OCI-LY3 (cell line): ENCODE measurements around the gene CLIC5.

ENCODE experiments used
- H2AFZ ChIP-seq: fragments of 200-600, 300-600 bp; shearing (Covaris generic); 2 replicates; pipeline ENCODE4 v1.6.0; 2014; ENCODE audit warnings: antibody characterized with exemption, low read depth, low read length
- H3K27ac ChIP-seq: fragments of 200-600, 300-600 bp; sonication (generic); 2 replicates; pipeline ENCODE4 v1.5.1; 2014; ENCODE audit warnings: mild to moderate bottlenecking, low read length, moderate library complexity, mixed read lengths
- H3K27me3 ChIP-seq: fragments of 200-600, 300-600 bp; sonication (generic); 2 replicates; pipeline ENCODE4 v1.6.1; 2014; ENCODE audit warnings: low read depth, low read length, mixed read lengths
- H3K36me3 ChIP-seq: fragments of 200-600, 300-600 bp; sonication (generic); replicated peaks from 2 replicates; pipeline ENCODE3; 2014; ENCODE audit warnings: low read depth, low read length, mixed read lengths
- H3K4me1 ChIP-seq: fragments of 300-600, 200-600 bp; sonication (generic); 2 replicates; pipeline ENCODE4 v1.6.1; 2014; ENCODE audit warnings: low read length, mixed read lengths
- H3K4me2 ChIP-seq: fragments of 200-600, 300-600 bp; sonication (generic); 2 replicates; pipeline ENCODE4 v1.6.1; 2014; ENCODE audit warnings: low read length, mixed read lengths
- H3K4me3 ChIP-seq: fragments of 300-600, 200-600 bp; sonication (generic); 2 replicates; pipeline ENCODE4 v1.5.1; 2014; ENCODE audit warnings: antibody characterized with exemption, mild to moderate bottlenecking, low read length, moderate library complexity
- H3K79me2 ChIP-seq: fragments of 300-600, 200-600 bp; shearing (Covaris generic); 2 replicates; pipeline ENCODE4 v1.6.1; 2014; ENCODE audit warnings: mild to moderate bottlenecking, low read length, mixed read lengths
- H3K9ac ChIP-seq: fragments of 300-600, 200-600 bp; shearing (Covaris generic); 2 replicates; pipeline ENCODE4 v1.6.0; 2014; ENCODE audit warnings: mild to moderate bottlenecking, low read length, moderate library complexity
- H3K9me3 ChIP-seq: fragments of 200-600, 300-600 bp; shearing (Covaris generic); 2 replicates; pipeline ENCODE4 v1.6.1; 2014; ENCODE audit warnings: low read length, mixed read lengths; ENCODE audit not compliant: insufficient read depth
- H4K20me1 ChIP-seq: fragments of 200-600, 300-600 bp; sonication (generic); 2 replicates; pipeline ENCODE4 v1.6.1; 2016; ENCODE audit warnings: low read length, mixed read lengths; ENCODE audit not compliant: insufficient read depth
- EZH2phosphoT487 ChIP-seq: fragments of 200-600 bp; shearing (Covaris generic); IDR thresholded peaks from 2 replicates; pipeline ENCODE4 v1.6.1; 2018; ENCODE audit warnings: antibody characterized with exemption, mixed run types, low read depth
- TF ChIP-seq, protein P1 (sequence below): fragments of 200-600, 300-600 bp; sonication (generic); IDR thresholded peaks from 2 replicates; pipeline ENCODE4 v1.5.1; 2014; ENCODE audit warnings: antibody characterized with exemption, low read length, low read depth

Gene CLIC5

DNA sequence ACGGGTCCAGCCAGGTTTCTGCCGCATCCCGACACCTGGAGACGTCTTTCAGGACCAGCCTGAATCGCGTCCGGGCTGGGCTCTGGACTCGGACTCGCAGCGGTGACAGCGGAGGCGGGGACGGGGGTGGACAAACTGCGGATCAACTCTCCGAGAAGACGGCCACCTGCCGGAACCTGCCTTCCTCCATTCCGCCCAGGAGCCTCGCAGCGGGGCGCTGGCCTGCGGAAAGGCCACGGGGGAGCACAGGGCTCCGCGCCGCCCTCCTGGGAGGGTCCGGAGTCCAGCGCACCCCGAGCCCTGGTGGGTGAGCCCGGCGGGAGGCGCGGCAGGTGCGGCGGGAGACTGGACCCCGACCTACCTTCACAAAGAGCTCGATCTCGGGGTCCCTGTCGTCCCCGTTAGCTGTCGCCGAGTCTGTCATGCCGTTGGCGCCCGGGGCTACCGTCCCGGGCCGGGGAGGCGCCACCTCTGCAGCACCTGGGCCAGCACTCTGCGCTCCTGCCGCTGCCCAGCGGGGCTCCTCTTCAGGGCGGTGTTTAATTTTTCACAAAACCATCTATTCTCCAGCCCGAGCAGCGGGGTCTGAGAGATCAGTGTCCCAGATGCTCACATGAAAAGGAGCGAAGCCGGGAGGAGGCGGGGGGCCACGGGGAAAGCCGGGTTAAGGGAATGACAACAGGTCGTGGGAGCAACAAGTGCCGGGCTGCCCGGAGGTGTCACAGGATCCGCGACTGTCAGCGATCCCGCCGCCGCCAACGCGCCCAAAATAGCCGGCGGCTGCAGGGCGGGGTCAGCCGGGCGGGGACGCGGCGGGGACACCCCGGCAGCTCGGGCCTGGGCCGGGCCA, at the start of gene CLIC5:
Gene CLIC5, minus strand, starts transcription at position 742 of the 850 bp plus-strand sequence. Its CDS starts 318 bp downstream, at position 424.
- Histone ChIP-seq H3K36me3 (no peaks in the 10 kb centered on the region), H3K4me1 (peaks cover 32% of the 10 kb centered on the region), H3K9ac (no peak within 1 kb of the TSS; the same call in 1 of the 2 replicates), H3K27ac (no peak within 1 kb of the TSS), H4K20me1 (no peaks in the 10 kb centered on the region), H3K27me3 (peaks cover 30% of the 10 kb centered on the region), H2AFZ (no peak within 1 kb of the TSS), H3K4me2 (peak within 1 kb of the TSS; percentile 79), H3K4me3 (peak within 1 kb of the TSS; percentile 75), H3K9me3 (no peaks in the 10 kb centered on the region), H3K79me2 (no peaks in the 10 kb centered on the region)
- no peak for TF ChIP-seq EZH2phosphoT487
- TF ChIP-seq, protein P1, sequence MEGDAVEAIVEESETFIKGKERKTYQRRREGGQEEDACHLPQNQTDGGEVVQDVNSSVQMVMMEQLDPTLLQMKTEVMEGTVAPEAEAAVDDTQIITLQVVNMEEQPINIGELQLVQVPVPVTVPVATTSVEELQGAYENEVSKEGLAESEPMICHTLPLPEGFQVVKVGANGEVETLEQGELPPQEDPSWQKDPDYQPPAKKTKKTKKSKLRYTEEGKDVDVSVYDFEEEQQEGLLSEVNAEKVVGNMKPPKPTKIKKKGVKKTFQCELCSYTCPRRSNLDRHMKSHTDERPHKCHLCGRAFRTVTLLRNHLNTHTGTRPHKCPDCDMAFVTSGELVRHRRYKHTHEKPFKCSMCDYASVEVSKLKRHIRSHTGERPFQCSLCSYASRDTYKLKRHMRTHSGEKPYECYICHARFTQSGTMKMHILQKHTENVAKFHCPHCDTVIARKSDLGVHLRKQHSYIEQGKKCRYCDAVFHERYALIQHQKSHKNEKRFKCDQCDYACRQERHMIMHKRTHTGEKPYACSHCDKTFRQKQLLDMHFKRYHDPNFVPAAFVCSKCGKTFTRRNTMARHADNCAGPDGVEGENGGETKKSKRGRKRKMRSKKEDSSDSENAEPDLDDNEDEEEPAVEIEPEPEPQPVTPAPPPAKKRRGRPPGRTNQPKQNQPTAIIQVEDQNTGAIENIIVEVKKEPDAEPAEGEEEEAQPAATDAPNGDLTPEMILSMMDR = no peak

DNA sequence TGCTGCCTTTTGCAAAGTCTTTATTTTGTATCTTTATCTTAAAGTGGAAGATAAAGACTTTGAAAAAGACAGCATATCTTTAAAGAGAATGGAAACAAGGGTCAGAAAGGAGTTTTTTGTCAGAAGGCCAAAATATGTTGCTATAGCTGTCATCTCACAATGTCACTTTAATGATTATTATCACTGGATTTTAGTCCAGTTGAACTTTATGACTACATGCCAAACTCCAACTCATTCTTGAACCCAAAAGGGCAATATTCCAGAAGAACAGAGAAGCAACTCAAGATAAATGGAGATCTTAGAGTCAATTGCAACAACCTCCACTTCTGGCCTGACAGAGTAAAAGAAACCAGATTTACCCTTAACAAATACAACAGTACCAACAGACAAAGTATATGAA, 47.3 kb upstream of the CLIC5 start:
- TF ChIP-seq, protein P1 = no peak
- no peak for TF ChIP-seq EZH2phosphoT487
- no peaks in the 10 kb centered on the region for H3K36me3 ChIP-seq
- no peaks in the 10 kb centered on the region for H4K20me1 ChIP-seq
- H3K4me3 ChIP-seq = no peak overlapping the region
- H3K4me1 ChIP-seq = no peaks in the 10 kb centered on the region
- no peak overlapping the region for H3K27ac ChIP-seq
- no peaks in the 10 kb centered on the region for H3K79me2 ChIP-seq
- H2AFZ ChIP-seq = no peak overlapping the region
- no peak overlapping the region for H3K9ac ChIP-seq
- no peaks in the 10 kb centered on the region for H3K9me3 ChIP-seq
- H3K4me2 ChIP-seq = no peak overlapping the region
- peaks cover 12% of the 10 kb centered on the region; the same call in 1 of the 2 replicates for H3K27me3 ChIP-seq

DNA sequence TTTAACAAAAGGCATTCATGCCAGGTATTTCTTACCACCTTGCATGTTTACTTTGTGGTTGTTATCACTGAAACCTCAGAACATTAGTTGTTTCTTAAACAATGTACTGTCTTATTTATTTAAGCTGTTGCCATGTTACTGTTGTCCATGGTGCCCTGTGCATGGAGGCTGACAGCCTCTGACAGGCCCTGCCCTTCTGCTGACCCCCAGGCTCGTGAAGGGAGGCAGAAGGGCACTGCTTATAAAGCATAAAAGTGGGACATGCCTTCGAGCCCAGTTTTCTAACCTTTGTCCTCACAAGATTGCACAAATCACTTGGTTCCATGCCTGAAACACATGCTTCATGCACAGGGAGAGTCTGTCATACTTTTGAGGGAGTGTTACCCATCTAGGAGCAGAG, 46.7 kb upstream of the CLIC5 start:
- Histone ChIP-seq H3K9me3 (no peaks in the 10 kb centered on the region), H3K4me3 (no peak overlapping the region), H3K4me1 (no peaks in the 10 kb centered on the region), H3K27ac (no peak overlapping the region), H3K4me2 (no peak overlapping the region), H4K20me1 (no peaks in the 10 kb centered on the region), H3K9ac (no peak overlapping the region), H3K36me3 (no peaks in the 10 kb centered on the region), H3K27me3 (peaks cover 12% of the 10 kb centered on the region; the same call in 1 of the 2 replicates), H2AFZ (no peak overlapping the region), H3K79me2 (no peaks in the 10 kb centered on the region)
- no peak for TF ChIP-seq EZH2phosphoT487
- TF ChIP-seq, protein P1 = no peak

DNA sequence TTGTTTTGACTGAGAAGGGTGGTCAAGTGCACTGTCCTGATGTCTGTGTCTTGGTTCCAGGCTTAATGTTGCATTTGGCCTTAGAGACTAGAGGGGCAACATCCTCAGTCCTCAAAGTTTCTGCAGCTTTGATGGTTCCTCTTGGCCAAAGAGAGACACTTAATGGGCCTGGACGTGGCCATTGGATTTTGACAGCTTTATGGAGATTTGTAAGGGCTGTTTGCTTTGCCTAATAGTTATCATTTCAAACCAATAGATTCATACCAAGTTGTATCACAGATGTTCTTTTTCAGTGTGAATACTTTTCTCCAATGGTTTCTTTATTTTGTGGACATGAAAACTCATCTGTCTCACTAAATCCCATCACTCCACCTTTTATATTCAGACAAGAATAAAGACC, 45.8 kb upstream of the CLIC5 start:
- Histone ChIP-seq H2AFZ (no peak overlapping the region), H4K20me1 (no peaks in the 10 kb centered on the region), H3K27me3 (peaks cover 8% of the 10 kb centered on the region; the same call in 1 of the 2 replicates), H3K4me1 (no peaks in the 10 kb centered on the region), H3K27ac (no peak overlapping the region), H3K79me2 (no peaks in the 10 kb centered on the region), H3K9me3 (no peaks in the 10 kb centered on the region), H3K36me3 (no peaks in the 10 kb centered on the region), H3K4me2 (no peak overlapping the region), H3K9ac (no peak overlapping the region), H3K4me3 (no peak overlapping the region)
- no peak for TF ChIP-seq EZH2phosphoT487
- TF ChIP-seq, protein P1 = no peak
